Osteocyte (in vitro differentiated cells): ENCODE measurements around the gene ADGRL1. TPM values are rescaled to one million over a fixed set of nuclear protein-coding genes. Genes with fewer than 3 reads are reported as not detected.

Experiments
- DNase-seq: peaks from one replicate; pipeline ENCODE4 v3.0.0; 2021; ENCODE audit warnings: mixed read lengths; ENCODE audit not compliant: unreplicated experiment; ENCODE audit errors: extremely low spot score
- H3K27ac Mint-ChIP-seq: one replicate; pipeline ENCODE4 v1.8.0; 2021; ENCODE audit warnings: mild to moderate bottlenecking, mixed read lengths; ENCODE audit not compliant: unreplicated experiment
- H3K27me3 Mint-ChIP-seq: one replicate; pipeline ENCODE4 v1.8.0; 2021; ENCODE audit warnings: mixed read lengths; ENCODE audit not compliant: unreplicated experiment
- H3K36me3 Mint-ChIP-seq: one replicate; pipeline ENCODE4 v1.8.0; 2021; ENCODE audit warnings: mixed read lengths; ENCODE audit not compliant: unreplicated experiment
- H3K4me1 Mint-ChIP-seq: one replicate; pipeline ENCODE4 v1.8.0; 2021; ENCODE audit warnings: mixed read lengths; ENCODE audit not compliant: unreplicated experiment
- H3K4me3 Mint-ChIP-seq: one replicate; pipeline ENCODE4 v1.8.0; 2021; ENCODE audit warnings: mild to moderate bottlenecking, moderate library complexity, mixed read lengths; ENCODE audit not compliant: unreplicated experiment
- H3K9me3 Mint-ChIP-seq: one replicate; pipeline ENCODE4 v1.8.0; 2021; ENCODE audit warnings: mixed read lengths; ENCODE audit not compliant: unreplicated experiment
- CTCF ChIP-seq: fragments of 200-600 bp; sonication (generic); IDR thresholded peaks from 2 replicates; pipeline ENCODE4 v1.5.0; 2021; ENCODE audit warnings: antibody characterized with exemption, mild to moderate bottlenecking, moderate library complexity
- total RNA-seq: library from RNA; stranded (reverse); gene quantifications from 2 replicates; pipeline ENCODE4 v1.2.1, GENCODE V29; 2021

The ADGRL1 gene
- total RNA-seq, 1 donor from 2014 or later = 43.5 TPM

- Mint-ChIP-seq H3K27ac (no peak overlapping the region), H3K4me1 (no peaks in the 10 kb centered on the region), H3K4me3 (no peak overlapping the region), H3K27me3 (no peaks in the 10 kb centered on the region), H3K9me3 (no peaks in the 10 kb centered on the region), H3K36me3 (peaks cover 20% of the 10 kb centered on the region)
- TF ChIP-seq CTCF = no peak
- no peak for DNase-seq
These were observed 50.6 kb downstream of the ADGRL1 start for GRCh38 chr19:14155371-14155770.

- TF ChIP-seq CTCF = no peak
These were observed 53.3 kb downstream of the ADGRL1 start for GRCh38 chr19:14152713-14153112.

GRCh38 chr19:14150770-14151661 is 55.0 kb downstream of the ADGRL1 start:
- Mint-ChIP-seq H3K27ac (no peak overlapping the region), H3K9me3 (no peaks in the 10 kb centered on the region), H3K36me3 (peaks cover 11% of the 10 kb centered on the region), H3K4me3 (no peak overlapping the region), H3K27me3 (no peaks in the 10 kb centered on the region), H3K4me1 (peaks cover 20% of the 10 kb centered on the region)
- no peak for TF ChIP-seq CTCF
- no peak for DNase-seq

More at GRCh38 chr19:14152713-14153112, 53.3 kb downstream of the ADGRL1 start:
- Mint-ChIP-seq H3K4me1 (peaks cover 12% of the 10 kb centered on the region), H3K9me3 (no peaks in the 10 kb centered on the region), H3K4me3 (no peak overlapping the region), H3K27ac (no peak overlapping the region), H3K36me3 (peaks cover 16% of the 10 kb centered on the region), H3K27me3 (no peaks in the 10 kb centered on the region)
- no peak for DNase-seq

- Mint-ChIP-seq H3K4me1 (peaks cover 26% of the 10 kb centered on the region), H3K27ac (no peak overlapping the region), H3K4me3 (no peak overlapping the region), H3K27me3 (no peaks in the 10 kb centered on the region), H3K9me3 (no peaks in the 10 kb centered on the region), H3K36me3 (peaks cover 10% of the 10 kb centered on the region)
- TF ChIP-seq CTCF = no peak
- no peak for DNase-seq
These were observed 55.8 kb downstream of the ADGRL1 start for GRCh38 chr19:14150041-14150769.

GRCh38 chr19:14149509-14149994 is 56.4 kb downstream of the ADGRL1 start:
- H3K36me3 Mint-ChIP-seq = peaks cover 7% of the 10 kb centered on the region
- peak overlapping the region; percentile 8 for H3K27ac Mint-ChIP-seq
- TF ChIP-seq CTCF = no peak
- H3K4me3 Mint-ChIP-seq = no peak overlapping the region
- no peaks in the 10 kb centered on the region for H3K9me3 Mint-ChIP-seq
- no peak for DNase-seq
- no peaks in the 10 kb centered on the region for H3K27me3 Mint-ChIP-seq
- H3K4me1 Mint-ChIP-seq = peaks cover 28% of the 10 kb centered on the region
